T47D (cell line): Measurements from ENCODE around the gene C9orf50.

ENCODE experiments used
- DNase-seq, 2 experiments: peaks; one replicate each; pipeline versions ENCODE4 v3.0.0 to v3.0.0-alpha.2; 2011 to 2012; ENCODE audit warnings: low read depth in 1 of 2, low spot score in 1 of 2
- JUND ChIP-seq: IDR thresholded peaks from 2 replicates; pipeline ENCODE4 v1.6.1; 2012; ENCODE audit warnings: low read depth
- in situ Hi-C: cut with HindIII; loops from 2 replicates; pipeline ENCODE4 v1.10.0; 2016; ENCODE audit warnings: low sequenced_read_pairs, low pct_unique_long_range_greater_than_20kb

Gene C9orf50

DNA sequence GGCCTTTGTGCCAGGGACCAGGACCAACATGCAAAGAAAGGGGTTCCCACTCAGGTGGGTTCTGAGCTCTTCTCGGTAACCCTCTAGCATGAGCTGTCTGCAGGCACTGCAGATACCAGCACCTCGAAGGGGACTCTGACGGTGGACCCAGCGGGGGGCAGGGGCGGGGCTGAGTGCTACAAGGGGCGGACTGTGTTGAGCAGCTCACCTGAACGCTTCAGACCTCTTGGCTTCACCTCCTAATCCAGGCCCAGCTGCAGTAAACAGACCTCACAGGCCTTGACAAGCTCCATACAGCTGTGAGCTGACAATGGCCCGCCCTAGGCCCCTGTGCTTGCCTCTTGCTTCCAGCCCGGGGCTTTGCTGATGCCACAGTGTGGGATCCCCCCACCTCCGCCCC lies 48.4 kb downstream of the C9orf50 start:
- DNase-seq = no peak

DNA sequence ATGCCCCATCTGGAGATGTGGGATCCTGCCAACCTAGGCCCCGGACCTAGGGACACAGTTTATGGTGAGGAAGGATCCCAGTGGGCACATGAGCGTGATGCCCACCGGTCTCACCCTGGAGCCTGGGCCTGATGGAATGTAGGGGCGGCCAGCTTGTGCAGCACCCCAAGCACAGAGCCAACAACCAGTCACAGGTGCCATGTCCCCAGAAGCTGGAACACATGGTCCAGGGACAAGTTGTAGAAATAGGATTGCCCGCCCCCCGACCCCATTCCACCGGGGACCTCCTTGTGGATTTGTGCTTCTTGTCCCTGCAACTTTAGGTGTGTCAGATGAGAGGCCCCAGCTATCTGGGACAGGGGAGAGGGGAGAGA lies 48.9 kb downstream of the C9orf50 start:
- TF ChIP-seq JUND = no peak
- no peak for DNase-seq
- in situ Hi-C loops = no loop called here

More for the DNA sequence above, 48.4 kb downstream of the C9orf50 start:
- no peak for TF ChIP-seq JUND
- in situ Hi-C loops = no loop called here

DNA sequence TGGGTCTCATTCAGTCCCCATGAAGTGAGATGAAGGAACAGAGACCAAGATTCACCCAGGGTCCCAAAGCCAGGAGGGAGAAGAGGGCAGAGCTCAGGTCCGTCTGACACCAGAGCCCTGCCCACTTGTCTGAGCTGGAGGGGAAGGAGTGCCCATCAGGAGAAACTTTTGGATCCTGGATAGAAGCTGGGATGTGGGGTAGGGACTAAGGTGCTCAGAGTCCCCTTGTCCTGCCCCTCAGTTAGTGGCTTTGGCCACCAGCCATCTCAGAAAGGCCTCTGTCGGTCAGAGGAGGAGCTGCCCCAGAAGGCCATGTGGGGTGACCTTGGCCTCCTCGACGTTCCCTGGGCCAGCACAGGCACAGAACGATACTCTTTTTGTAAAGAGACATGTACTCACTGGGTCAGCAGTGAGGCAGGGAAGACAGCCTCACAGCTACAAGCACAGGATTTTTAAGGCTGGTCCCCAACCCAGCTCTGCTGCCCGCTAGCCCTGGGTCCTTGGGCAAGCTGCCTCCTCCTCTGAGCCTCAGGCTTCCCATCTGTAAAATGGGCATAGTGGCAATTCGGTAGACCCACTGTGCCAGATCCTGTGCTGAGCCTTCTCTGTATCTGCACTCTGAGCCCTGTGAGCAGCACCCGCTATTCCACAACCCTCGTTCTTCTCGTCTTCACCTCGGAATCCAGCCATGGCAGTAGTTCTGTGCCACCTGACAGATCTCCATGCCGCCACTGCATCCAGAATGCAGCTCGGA lies 49.4 kb downstream of the C9orf50 start:
- in situ Hi-C loops = no loop called here
- DNase-seq = no peak
- no peak for TF ChIP-seq JUND

DNA sequence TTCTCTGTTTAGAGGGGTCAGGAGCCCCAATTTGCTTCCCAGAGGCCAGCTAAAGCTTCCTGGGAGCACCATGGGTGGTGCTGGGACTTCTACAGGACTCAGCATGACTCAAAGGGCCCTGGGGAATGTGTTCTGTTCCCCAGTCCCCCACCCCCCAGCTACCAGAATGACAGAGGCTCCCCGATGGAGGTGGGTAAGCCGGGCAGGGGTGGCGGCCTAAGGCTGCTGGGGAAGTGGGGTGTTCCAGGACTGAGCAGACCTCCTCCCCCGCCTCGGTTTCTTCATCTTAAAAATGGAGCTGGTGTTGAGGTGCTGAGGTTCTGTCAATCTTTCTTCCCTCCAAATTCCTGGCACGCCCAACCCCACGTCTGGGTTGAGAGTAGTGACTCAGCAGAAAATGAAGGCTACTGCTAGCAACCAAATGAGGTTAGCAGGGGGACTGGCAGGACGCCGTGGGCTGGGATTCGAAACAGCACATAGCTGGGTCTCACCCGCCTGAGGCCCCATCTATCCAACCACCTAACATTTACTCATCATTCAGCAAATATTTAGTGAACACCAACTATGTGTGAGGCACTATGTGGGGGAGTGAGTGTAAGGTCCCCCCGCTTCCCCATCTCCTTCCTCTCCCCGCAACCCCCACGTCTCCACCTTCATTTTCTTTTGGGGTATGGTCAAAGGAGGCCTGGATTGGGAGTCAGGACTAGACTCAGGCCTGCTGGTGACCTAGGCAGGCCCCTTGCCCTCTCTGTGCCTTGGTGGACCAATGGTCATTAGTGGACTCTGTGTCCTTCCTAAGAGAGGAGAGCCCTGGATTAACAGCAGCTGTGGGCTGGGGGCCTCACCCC lies 50.2 kb downstream of the C9orf50 start:
- peak in 1 of 2 experiments; percentile 84 for DNase-seq
- TF ChIP-seq JUND = no peak
- in situ Hi-C loops = no loop called here

DNA sequence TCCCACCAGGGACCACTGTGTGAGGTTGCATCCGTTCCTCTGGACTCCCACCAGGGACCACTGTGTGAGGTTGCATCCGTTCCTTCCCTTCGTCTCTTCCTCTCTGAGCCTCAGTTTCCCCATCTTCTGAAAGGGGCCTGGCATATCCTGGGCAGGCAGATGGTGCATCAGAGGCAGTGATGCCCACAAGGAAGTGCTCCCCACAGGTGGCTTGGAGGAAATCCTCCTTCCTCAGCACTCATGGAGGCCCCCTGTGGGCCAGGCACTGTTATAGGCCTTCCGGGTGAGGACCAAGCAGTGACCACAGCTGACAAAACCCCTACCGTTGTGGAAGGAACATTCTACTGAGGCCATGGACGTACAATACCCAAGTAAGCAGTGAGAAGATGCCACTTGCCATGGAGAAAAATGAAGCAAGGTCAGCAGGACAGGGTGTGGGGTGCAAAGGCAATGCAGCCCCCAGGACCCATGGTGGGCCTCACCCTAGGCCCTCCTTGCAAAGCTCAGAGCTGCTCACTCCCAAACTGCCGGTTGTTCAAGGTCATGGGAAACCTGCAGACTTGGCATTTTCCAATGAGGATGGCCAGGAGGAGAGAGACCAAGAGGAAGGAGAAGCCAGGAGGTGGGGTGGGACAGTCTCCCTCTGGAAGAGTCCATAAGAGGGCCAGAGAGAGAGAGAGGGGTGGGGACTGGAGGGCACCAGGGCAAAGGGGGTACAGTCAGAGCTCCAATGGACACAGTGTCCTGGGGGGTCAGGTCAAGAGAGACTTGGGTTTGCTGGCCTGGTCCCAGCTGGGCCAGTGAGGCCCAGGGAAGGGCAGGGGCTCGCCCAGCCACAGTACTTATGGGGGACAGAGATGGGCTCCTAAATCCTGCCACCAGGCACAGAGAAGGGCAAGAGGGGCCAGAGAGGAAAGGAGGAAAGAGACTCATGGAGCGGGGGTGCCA lies 51.1 kb downstream of the C9orf50 start:
- DNase-seq = peak; percentile 52 to 68
- no peak for TF ChIP-seq JUND
- in situ Hi-C loops = no loop called here

DNA sequence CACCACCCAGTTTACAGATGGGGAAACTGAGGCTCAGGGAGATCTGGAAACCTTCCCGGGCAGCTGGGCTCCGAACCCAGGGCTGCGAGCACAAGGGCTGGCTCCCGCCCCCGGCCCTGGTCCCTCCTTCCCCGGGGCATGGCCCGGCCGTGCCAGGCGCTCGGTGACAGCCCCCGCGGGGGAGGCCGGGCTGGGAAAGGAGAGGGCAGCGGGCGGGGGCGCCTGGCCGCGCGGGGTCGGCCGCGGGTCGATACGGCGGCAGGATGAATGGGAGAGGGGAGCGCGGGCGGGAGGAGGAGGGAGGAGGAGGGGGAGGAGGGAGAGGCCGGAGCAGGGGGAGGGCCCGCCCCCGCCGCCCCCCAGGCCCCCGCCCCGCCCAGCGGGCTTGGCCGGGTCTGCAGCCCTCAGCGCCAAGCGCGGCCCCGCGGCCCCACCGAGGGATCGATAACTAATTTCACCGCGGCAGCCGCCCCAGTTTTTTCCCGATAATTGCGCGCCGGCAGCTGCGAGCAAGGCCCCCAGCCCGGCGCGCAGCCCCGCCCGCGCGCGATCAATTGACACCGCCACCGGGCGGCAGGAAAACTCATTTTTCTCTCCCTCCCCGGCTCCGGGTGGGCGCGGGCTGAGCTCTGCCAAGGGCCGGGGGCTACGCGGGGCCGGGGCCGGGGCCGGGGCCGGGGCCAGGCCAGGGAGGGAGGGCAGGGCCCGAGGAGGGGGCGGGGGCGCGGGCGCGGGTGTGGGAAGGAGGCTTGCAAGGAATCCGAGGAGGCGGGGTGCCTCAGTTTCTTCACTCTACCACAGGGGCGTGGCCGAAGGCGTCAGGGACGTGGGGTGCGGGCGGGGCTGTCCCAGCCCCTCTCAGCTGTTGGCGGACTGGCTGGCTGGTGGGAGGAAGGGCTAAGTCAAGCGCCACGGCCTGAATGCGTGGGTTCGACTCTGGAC lies 52.1 kb downstream of the C9orf50 start:
- no peak for DNase-seq
- no peak for TF ChIP-seq JUND
- in situ Hi-C loops = no loop called here

DNA sequence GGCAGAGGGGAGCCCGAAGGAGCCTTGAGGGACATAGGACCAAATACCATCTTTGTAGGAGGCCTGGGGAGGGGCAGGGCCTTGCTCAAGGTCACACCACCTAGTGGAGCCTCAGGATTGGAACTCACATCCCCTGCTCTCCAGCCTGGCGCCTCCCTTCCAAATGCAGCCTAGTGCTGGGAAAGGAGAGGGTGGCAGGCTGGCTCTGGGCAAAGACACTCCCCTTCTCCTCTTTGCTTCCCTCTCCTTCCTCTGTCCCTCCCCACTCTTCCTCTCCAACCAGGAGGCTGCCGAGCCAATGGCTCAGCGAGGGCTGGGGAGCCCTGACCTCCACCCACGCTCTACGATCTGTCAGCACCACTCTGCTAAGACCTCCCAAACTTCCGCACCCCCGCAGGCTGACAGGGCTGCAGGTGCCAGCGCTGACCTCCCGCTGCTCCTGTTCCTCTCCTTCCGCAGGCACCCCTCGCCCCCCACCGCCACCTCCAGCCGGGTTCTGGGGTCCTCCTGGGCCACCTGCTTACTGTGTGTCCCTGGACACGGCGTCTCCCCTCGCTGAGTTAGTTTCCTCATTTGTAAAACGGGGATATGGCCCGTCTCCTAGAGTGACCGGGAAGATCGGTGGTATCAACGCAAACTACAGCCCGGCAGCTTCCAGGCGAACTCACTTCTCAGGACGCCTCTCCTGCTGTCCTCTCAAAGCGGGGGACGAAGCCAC lies 52.9 kb downstream of the C9orf50 start:
- in situ Hi-C loops = no loop called here
- peak; percentile 69 to 91 for DNase-seq
- TF ChIP-seq JUND = no peak

DNA sequence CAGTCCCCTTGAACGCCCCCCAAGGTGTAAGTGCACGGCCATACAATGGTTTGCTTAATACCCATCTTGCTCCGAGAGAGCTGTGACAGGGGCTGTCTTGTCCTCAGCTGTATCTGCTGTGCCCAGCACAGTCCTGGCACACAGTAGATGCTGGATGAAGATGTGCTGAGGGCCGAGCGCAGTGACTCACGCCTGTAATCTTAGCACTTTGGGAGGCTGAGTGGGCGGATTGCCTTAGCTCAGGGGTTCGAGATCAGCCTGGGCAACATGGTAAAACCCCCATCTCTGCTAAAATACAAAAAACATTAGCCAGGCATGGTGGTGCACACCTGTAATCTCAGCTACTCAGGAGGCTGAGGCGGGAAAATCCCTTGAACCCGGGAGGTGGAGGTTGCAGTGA lies 53.6 kb downstream of the C9orf50 start:
- no peak for DNase-seq
- TF ChIP-seq JUND = no peak
- in situ Hi-C loops = no loop called here

DNA sequence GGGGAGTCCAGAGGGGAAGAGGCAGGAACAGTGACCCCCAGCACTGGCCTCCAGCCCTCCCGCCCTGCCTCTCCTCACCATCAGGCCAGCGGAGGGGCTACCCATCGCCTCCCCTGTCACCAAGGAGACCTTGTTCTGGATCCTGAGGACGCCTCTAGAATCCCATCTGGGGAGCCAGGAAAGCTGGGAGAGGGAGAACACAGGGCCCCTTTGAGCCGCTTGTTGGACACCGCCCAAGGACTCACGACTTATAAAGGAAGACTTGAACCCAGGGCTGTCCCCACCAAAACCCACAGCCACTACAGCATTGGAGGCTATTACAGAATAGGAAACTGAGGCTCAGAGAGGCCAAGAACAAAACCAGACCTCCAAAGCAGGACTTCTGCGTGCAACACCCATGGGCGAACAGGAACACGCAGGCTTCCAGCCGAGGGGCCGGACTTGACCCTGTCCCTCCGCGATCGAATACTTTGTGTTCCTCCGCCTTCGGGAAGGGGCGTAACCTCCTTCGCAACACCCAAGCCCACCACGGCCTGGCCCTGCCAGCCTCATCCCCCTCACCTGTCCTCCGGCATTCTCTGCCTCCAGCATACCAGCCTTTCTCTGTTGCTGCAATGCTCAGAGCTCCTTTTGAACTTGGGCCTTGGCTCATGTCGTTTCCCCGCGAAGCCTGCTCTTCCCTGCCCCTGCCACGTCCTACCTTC lies 54.2 kb downstream of the C9orf50 start:
- in situ Hi-C loops = no loop called here
- no peak for TF ChIP-seq JUND
- DNase-seq = no peak

DNA sequence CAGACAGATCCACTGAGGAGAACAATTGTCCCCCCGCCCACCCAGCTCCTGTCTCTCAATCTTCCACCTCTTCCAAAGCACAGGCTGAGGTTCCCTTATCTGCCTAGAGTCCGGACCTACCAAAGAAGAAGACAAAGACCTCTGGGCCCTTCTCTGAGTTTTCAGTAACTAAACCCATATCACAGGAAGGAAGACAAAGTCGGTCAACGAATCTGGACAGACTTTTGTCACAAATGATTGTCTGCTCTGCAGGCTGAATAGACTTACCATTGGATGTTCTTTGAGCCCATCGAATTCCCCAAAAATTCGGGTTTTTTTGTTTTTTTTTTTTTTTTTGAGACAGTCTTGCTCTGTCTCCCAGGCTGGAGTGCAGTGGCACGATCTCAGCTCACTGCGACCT lies 58.0 kb downstream of the C9orf50 start:
- in situ Hi-C loops = no loop called here
- no peak for TF ChIP-seq JUND
- no peak for DNase-seq

DNA sequence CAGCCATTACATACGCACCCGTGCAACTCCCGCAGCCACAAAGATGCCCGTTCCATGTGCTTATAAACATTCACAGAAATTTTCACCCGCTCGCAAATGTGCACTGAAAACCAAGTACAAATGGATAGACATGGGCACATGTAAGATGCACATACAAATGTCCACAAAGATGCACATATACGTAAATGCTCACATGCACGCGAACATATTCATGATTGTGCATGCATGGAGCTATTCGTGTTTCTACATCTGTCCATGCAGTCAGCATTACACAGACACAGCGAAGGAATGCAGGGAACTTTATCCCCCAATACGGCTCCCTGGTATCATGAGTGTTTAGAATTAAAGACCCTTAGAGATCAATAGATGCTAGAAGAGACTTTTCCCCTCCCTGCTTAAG lies 58.4 kb downstream of the C9orf50 start:
- no peak for DNase-seq
- in situ Hi-C loops = no loop called here
- no peak for TF ChIP-seq JUND
